ENCODE results near the gene BEAN1. TPM values are rescaled to one million over a fixed set of nuclear protein-coding genes. Genes with fewer than 3 reads are reported as not detected.

BEAN1 gene
- total and polyA plus RNA-seq, 2 experiments from 2014 or later = 0.07 to 0.10 TPM

GRCh38 chr16:66395806-66396555, 31.1 kb upstream of the BEAN1 start:
- Mint-ChIP-seq H3K27me3 (ENCODE audit: insufficient read depth, low read depth, poor library complexity) (no peaks in the 10 kb centered on the region), H3K4me3 (no peak overlapping the region), H3K4me1 (peaks cover 11% of the 10 kb centered on the region), H3K9me3 (no peaks in the 10 kb centered on the region), H3K36me3 (ENCODE audit: low read depth) (no peaks in the 10 kb centered on the region), H3K27ac (no peak overlapping the region)
- no peaks in the 10 kb centered on the region for H3K4me1 ChIP-seq (ENCODE audit: insufficient read depth)
- H3K27me3 ChIP-seq (ENCODE audit: insufficient read depth) = no peaks in the 10 kb centered on the region
- no peaks in the 10 kb centered on the region for H3K9me2 ChIP-seq (ENCODE audit: insufficient read depth)
- H3K36me3 ChIP-seq (ENCODE audit: insufficient read depth) = no peaks in the 10 kb centered on the region
- H3K4me3 ChIP-seq = no peak overlapping the region
- no peak overlapping the region for H2AFZ ChIP-seq
- no peak for DNase-seq (ENCODE audit: low spot score)
- no peaks in the 10 kb centered on the region for H3F3A ChIP-seq (replicated peaks; ENCODE audit: low read depth)
- no peaks in the 10 kb centered on the region for H4K20me1 ChIP-seq (replicated peaks; ENCODE audit: insufficient read depth)
- no peak for ATAC-seq
- H3K4me2 ChIP-seq = no peak overlapping the region
- H3K27ac ChIP-seq (ENCODE audit: low read depth) = no peak overlapping the region
- TF ChIP-seq POLR2AphosphoS5 (IDR thresholded peaks at IDR 0.05; ENCODE audit: low read depth) (no peak), JUNB (IDR thresholded peaks at IDR 0.05; ENCODE audit: unreplicated experiment) (no peak), NANOG (IDR thresholded peaks at IDR 0.05; ENCODE audit: borderline replicate concordance) (no peak), ZNF331 (CRISPR knock-in tag; IDR thresholded peaks at IDR 0.05; ENCODE audit: low read depth) (no peak), EZH2 (IDR thresholded peaks at IDR 0.05; ENCODE audit: low read depth, unreplicated experiment) (no peak), CREB1 (CRISPR knock-in tag; IDR thresholded peaks at IDR 0.05; ENCODE audit: low read depth) (no peak), STAT1 (IDR thresholded peaks at IDR 0.05; ENCODE audit: unreplicated experiment) (no peak), ZNF114 (CRISPR knock-in tag; IDR thresholded peaks at IDR 0.05) (no peak), EZH2phosphoT487 (IDR thresholded peaks at IDR 0.05; ENCODE audit: unreplicated experiment) (no peak)
- TF ChIP-seq, protein P1, sequence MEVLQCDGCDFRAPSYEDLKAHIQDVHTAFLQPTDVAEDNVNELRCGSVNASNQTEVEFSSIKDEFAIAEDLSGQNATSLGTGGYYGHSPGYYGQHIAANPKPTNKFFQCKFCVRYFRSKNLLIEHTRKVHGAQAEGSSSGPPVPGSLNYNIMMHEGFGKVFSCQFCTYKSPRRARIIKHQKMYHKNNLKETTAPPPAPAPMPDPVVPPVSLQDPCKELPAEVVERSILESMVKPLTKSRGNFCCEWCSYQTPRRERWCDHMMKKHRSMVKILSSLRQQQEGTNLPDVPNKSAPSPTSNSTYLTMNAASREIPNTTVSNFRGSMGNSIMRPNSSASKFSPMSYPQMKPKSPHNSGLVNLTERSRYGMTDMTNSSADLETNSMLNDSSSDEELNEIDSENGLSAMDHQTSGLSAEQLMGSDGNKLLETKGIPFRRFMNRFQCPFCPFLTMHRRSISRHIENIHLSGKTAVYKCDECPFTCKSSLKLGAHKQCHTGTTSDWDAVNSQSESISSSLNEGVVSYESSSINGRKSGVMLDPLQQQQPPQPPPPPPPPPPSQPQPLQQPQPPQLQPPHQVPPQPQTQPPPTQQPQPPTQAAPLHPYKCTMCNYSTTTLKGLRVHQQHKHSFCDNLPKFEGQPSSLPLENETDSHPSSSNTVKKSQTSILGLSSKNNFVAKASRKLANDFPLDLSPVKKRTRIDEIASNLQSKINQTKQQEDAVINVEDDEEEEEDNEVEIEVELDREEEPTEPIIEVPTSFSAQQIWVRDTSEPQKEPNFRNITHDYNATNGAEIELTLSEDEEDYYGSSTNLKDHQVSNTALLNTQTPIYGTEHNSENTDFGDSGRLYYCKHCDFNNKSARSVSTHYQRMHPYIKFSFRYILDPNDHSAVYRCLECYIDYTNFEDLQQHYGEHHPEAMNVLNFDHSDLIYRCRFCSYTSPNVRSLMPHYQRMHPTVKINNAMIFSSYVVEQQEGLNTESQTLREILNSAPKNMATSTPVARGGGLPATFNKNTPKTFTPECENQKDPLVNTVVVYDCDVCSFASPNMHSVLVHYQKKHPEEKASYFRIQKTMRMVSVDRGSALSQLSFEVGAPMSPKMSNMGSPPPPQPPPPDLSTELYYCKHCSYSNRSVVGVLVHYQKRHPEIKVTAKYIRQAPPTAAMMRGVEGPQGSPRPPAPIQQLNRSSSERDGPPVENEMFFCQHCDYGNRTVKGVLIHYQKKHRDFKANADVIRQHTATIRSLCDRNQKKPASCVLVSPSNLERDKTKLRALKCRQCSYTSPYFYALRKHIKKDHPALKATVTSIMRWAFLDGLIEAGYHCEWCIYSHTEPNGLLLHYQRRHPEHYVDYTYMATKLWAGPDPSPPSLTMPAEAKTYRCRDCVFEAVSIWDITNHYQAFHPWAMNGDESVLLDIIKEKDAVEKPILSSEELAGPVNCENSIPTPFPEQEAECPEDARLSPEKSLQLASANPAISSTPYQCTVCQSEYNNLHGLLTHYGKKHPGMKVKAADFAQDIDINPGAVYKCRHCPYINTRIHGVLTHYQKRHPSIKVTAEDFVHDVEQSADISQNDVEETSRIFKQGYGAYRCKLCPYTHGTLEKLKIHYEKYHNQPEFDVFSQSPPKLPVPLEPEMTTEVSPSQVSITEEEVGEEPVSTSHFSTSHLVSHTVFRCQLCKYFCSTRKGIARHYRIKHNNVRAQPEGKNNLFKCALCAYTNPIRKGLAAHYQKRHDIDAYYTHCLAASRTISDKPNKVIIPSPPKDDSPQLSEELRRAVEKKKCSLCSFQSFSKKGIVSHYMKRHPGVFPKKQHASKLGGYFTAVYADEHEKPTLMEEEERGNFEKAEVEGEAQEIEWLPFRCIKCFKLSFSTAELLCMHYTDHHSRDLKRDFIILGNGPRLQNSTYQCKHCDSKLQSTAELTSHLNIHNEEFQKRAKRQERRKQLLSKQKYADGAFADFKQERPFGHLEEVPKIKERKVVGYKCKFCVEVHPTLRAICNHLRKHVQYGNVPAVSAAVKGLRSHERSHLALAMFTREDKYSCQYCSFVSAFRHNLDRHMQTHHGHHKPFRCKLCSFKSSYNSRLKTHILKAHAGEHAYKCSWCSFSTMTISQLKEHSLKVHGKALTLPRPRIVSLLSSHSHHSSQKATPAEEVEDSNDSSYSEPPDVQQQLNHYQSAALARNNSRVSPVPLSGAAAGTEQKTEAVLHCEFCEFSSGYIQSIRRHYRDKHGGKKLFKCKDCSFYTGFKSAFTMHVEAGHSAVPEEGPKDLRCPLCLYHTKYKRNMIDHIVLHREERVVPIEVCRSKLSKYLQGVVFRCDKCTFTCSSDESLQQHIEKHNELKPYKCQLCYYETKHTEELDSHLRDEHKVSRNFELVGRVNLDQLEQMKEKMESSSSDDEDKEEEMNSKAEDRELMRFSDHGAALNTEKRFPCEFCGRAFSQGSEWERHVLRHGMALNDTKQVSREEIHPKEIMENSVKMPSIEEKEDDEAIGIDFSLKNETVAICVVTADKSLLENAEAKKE (CRISPR knock-in tag; IDR thresholded peaks at IDR 0.05) = no peak
- TF ChIP-seq, protein P2, sequence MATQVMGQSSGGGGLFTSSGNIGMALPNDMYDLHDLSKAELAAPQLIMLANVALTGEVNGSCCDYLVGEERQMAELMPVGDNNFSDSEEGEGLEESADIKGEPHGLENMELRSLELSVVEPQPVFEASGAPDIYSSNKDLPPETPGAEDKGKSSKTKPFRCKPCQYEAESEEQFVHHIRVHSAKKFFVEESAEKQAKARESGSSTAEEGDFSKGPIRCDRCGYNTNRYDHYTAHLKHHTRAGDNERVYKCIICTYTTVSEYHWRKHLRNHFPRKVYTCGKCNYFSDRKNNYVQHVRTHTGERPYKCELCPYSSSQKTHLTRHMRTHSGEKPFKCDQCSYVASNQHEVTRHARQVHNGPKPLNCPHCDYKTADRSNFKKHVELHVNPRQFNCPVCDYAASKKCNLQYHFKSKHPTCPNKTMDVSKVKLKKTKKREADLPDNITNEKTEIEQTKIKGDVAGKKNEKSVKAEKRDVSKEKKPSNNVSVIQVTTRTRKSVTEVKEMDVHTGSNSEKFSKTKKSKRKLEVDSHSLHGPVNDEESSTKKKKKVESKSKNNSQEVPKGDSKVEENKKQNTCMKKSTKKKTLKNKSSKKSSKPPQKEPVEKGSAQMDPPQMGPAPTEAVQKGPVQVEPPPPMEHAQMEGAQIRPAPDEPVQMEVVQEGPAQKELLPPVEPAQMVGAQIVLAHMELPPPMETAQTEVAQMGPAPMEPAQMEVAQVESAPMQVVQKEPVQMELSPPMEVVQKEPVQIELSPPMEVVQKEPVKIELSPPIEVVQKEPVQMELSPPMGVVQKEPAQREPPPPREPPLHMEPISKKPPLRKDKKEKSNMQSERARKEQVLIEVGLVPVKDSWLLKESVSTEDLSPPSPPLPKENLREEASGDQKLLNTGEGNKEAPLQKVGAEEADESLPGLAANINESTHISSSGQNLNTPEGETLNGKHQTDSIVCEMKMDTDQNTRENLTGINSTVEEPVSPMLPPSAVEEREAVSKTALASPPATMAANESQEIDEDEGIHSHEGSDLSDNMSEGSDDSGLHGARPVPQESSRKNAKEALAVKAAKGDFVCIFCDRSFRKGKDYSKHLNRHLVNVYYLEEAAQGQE (IDR thresholded peaks at IDR 0.05; ENCODE audit: unreplicated experiment) = no peak
- TF ChIP-seq, protein P3, sequence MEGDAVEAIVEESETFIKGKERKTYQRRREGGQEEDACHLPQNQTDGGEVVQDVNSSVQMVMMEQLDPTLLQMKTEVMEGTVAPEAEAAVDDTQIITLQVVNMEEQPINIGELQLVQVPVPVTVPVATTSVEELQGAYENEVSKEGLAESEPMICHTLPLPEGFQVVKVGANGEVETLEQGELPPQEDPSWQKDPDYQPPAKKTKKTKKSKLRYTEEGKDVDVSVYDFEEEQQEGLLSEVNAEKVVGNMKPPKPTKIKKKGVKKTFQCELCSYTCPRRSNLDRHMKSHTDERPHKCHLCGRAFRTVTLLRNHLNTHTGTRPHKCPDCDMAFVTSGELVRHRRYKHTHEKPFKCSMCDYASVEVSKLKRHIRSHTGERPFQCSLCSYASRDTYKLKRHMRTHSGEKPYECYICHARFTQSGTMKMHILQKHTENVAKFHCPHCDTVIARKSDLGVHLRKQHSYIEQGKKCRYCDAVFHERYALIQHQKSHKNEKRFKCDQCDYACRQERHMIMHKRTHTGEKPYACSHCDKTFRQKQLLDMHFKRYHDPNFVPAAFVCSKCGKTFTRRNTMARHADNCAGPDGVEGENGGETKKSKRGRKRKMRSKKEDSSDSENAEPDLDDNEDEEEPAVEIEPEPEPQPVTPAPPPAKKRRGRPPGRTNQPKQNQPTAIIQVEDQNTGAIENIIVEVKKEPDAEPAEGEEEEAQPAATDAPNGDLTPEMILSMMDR (conservative IDR thresholded peaks at IDR 0.05; ENCODE audit: low read depth in 2 of 2) = no peak
- TF ChIP-seq, protein P4, sequence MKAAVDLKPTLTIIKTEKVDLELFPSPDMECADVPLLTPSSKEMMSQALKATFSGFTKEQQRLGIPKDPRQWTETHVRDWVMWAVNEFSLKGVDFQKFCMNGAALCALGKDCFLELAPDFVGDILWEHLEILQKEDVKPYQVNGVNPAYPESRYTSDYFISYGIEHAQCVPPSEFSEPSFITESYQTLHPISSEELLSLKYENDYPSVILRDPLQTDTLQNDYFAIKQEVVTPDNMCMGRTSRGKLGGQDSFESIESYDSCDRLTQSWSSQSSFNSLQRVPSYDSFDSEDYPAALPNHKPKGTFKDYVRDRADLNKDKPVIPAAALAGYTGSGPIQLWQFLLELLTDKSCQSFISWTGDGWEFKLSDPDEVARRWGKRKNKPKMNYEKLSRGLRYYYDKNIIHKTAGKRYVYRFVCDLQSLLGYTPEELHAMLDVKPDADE (IDR thresholded peaks at IDR 0.05) = no peak
- H3K79me2 ChIP-seq (replicated peaks; ENCODE audit: insufficient read depth) = no peaks in the 10 kb centered on the region

Measured in GM23338 (cell line).